Ascending aorta (tissue), 2 donors: ENCODE measurements around the gene YIPF7. TPM values are rescaled to one million over a fixed set of nuclear protein-coding genes. Genes with fewer than 3 reads are reported as not detected.

Experiments
- DNase-seq, 2 donors: peaks; one replicate each; pipeline ENCODE4 v3.0.0-alpha.2; 2019; ENCODE audit warnings: low spot score in 2 of 2
- H3K27ac ChIP-seq, 2 donors: fragments of 200-600 bp; sonication (generic); one replicate each; pipeline ENCODE4 v1.5.1; 2016 to 2017; ENCODE audit warnings: mild to moderate bottlenecking in 1 of 2
- H3K27me3 ChIP-seq: fragments of 200-600 bp; sonication (generic); one replicate; pipeline ENCODE4 v1.5.1; 2017
- H3K36me3 ChIP-seq, 2 donors: fragments of 200-600 bp; sonication (generic); one replicate each; pipeline ENCODE4 v1.5.1; 2016
- H3K4me1 ChIP-seq, 2 donors: fragments of 200-600 bp; sonication (generic); one replicate each; pipeline ENCODE4 v1.5.1; 2016 to 2017; ENCODE audit warnings: mild to moderate bottlenecking in 1 of 2
- H3K4me3 ChIP-seq, 2 donors: fragments of 200-600 bp; sonication (generic); one replicate each; pipeline ENCODE4 v1.5.1; 2016 to 2017; ENCODE audit warnings: mild to moderate bottlenecking in 1 of 2
- H3K9me3 ChIP-seq, 2 donors: fragments of 200-600 bp; sonication (generic); one replicate each; pipeline ENCODE4 v1.5.1; 2016
- CTCF ChIP-seq, 3 experiments: fragments of 200-600 bp in 2 of 3; fragments of 450-650 bp in 1 of 3; sonication (generic) in 2 of 3; IDR thresholded peaks; one replicate each; pipeline ENCODE4 v1.5.1; 2016 to 2019; ENCODE audit warnings: antibody characterized with exemption in 3 of 3, mild to moderate bottlenecking in 1 of 3, moderate library complexity in 1 of 3
- intact Hi-C: fragments of 100-400 bp; cut with DNase I; formaldehyde crosslinking; loops from one replicate; pipeline ENCODE4 v1.15.1; 2023
- total RNA-seq: library from RNA; depleted of rRNA; stranded (reverse); fragments of >200 nt; gene quantifications from one replicate; pipeline ENCODE4 v1.1.0, GENCODE V29; 2016

YIPF7 gene
- total RNA-seq, 1 donor from 2014 or later: not detected

GRCh38 chr4:44652002-44652401, 577 bp upstream of the YIPF7 start:
- no peak for TF ChIP-seq CTCF (IDR thresholded peaks at IDR 0.05)
- no peak overlapping the region for H3K27ac ChIP-seq
- no peaks in the 10 kb centered on the region for H3K9me3 ChIP-seq
- no peak overlapping the region for H3K4me3 ChIP-seq
- no peaks in the 10 kb centered on the region for H3K27me3 ChIP-seq
- no peak for DNase-seq
- intact Hi-C loops: no loop called here
- no peaks in the 10 kb centered on the region for H3K4me1 ChIP-seq
- H3K36me3 ChIP-seq: no peaks in the 10 kb centered on the region

- H3K4me1 ChIP-seq: no peaks in the 10 kb centered on the region
- no peak for TF ChIP-seq CTCF (IDR thresholded peaks at IDR 0.05)
- H3K27ac ChIP-seq: no peak overlapping the region
- H3K4me3 ChIP-seq: no peak overlapping the region
- DNase-seq: no peak
- intact Hi-C loops: no loop called here
- no peaks in the 10 kb centered on the region for H3K36me3 ChIP-seq
- H3K27me3 ChIP-seq: no peaks in the 10 kb centered on the region
- peaks cover 0 to 6% of the 10 kb centered on the region in 2 donors for H3K9me3 ChIP-seq
Observed at GRCh38 chr4:44646151-44646550, 5.3 kb downstream of the YIPF7 start.

- intact Hi-C loops: no loop called here
- H3K36me3 ChIP-seq: no peaks in the 10 kb centered on the region
- no peak overlapping the region for H3K27ac ChIP-seq
- no peak overlapping the region for H3K4me3 ChIP-seq
- no peak for TF ChIP-seq CTCF (IDR thresholded peaks at IDR 0.05)
- no peaks in the 10 kb centered on the region for H3K27me3 ChIP-seq
- no peaks in the 10 kb centered on the region for H3K9me3 ChIP-seq
- DNase-seq: no peak
- H3K4me1 ChIP-seq: no peaks in the 10 kb centered on the region
Observed at GRCh38 chr4:44638091-44638490, 13.3 kb downstream of the YIPF7 start.

- no peak for DNase-seq
- TF ChIP-seq CTCF (IDR thresholded peaks at IDR 0.05): no peak
- intact Hi-C loops: no loop called here
- Histone ChIP-seq H3K36me3 (no peaks in the 10 kb centered on the region), H3K4me3 (no peak overlapping the region), H3K4me1 (no peaks in the 10 kb centered on the region), H3K9me3 (no peaks in the 10 kb centered on the region), H3K27me3 (no peaks in the 10 kb centered on the region), H3K27ac (no peak overlapping the region)
Observed at GRCh38 chr4:44632733-44633132, 18.7 kb downstream of the YIPF7 start.

GRCh38 chr4:44632089-44632488, 19.3 kb downstream of the YIPF7 start:
- H3K4me3 ChIP-seq: no peak overlapping the region
- H3K9me3 ChIP-seq: no peaks in the 10 kb centered on the region
- H3K4me1 ChIP-seq: no peaks in the 10 kb centered on the region
- H3K27ac ChIP-seq: no peak overlapping the region
- DNase-seq: no peak
- no peaks in the 10 kb centered on the region for H3K27me3 ChIP-seq
- intact Hi-C loops: no loop called here
- no peak for TF ChIP-seq CTCF (IDR thresholded peaks at IDR 0.05)
- no peaks in the 10 kb centered on the region for H3K36me3 ChIP-seq

- Histone ChIP-seq H3K4me1 (no peaks in the 10 kb centered on the region), H3K4me3 (no peak overlapping the region), H3K36me3 (no peaks in the 10 kb centered on the region), H3K27ac (no peak overlapping the region), H3K27me3 (no peaks in the 10 kb centered on the region), H3K9me3 (no peaks in the 10 kb centered on the region)
- peak in 2 of 3 experiments; percentile 37 to 56 for TF ChIP-seq CTCF (IDR thresholded peaks at IDR 0.05)
- no peak for DNase-seq
- intact Hi-C loops: no loop called here
Observed at GRCh38 chr4:44629280-44629866, 22.1 kb downstream of the YIPF7 start.
